ENCODE data around the gene CPOX.
"Not testable (repeated sequence)": the region's sequence is repeated elsewhere in the genome, so short reads cannot be mapped to it uniquely, and the experiment has no call there.

CPOX gene

GRCh38 chr3:98593046-98593936 is at the start of gene CPOX:
Gene CPOX, minus strand, starts transcription at chr3:98593611. Its CDS starts 107 bp downstream, at chr3:98593504.
- peak; percentile 97 for DNase-seq

GRCh38 chr3:98642769-98643168 is 49.4 kb upstream of the CPOX start:
- not testable (repeated sequence) for DNase-seq

- DNase-seq, result not testable (repeated sequence)
Observed at GRCh38 chr3:98641756-98642155, 48.3 kb upstream of the CPOX start.

- DNase-seq, result not testable (repeated sequence)
Observed at GRCh38 chr3:98638515-98638914, 45.1 kb upstream of the CPOX start.

- DNase-seq, result no peak
Observed at GRCh38 chr3:98630416-98630815, 37.0 kb upstream of the CPOX start.

GRCh38 chr3:98628317-98628716 is 34.9 kb upstream of the CPOX start:
- DNase-seq, result no peak

- DNase-seq, result no peak
Observed at GRCh38 chr3:98626151-98626550, 32.7 kb upstream of the CPOX start.

GRCh38 chr3:98623572-98624280 is 30.3 kb upstream of the CPOX start:
- DNase-seq, result no peak

GRCh38 chr3:98617841-98618240 is 24.4 kb upstream of the CPOX start:
- DNase-seq, result no peak

- DNase-seq, result no peak
Observed at GRCh38 chr3:98613616-98614015, 20.2 kb upstream of the CPOX start.

- DNase-seq, result peak; percentile 64
Observed at GRCh38 chr3:98612996-98613517, 19.6 kb upstream of the CPOX start.

GRCh38 chr3:98612587-98612986 is 19.2 kb upstream of the CPOX start:
- DNase-seq, result peak; percentile 53

- no peak for DNase-seq
Observed at GRCh38 chr3:98608029-98608428, 14.6 kb upstream of the CPOX start.

- DNase-seq, result no peak
Observed at GRCh38 chr3:98603580-98603979, 10.2 kb upstream of the CPOX start.

- DNase-seq, result peak; percentile 65
Observed at GRCh38 chr3:98602078-98602678, 8.8 kb upstream of the CPOX start.

- no peak for DNase-seq
Observed at GRCh38 chr3:98601180-98601579, 7.8 kb upstream of the CPOX start.

- DNase-seq, result no peak
Observed at GRCh38 chr3:98600412-98601095, 7.1 kb upstream of the CPOX start.

GRCh38 chr3:98599647-98600411 is 6.4 kb upstream of the CPOX start:
- no peak for DNase-seq

- DNase-seq, result no peak
Observed at GRCh38 chr3:98598492-98598891, 5.1 kb upstream of the CPOX start.

- no peak for DNase-seq
Observed at GRCh38 chr3:98596541-98597500, 3.4 kb upstream of the CPOX start.

- no peak for DNase-seq
Observed at GRCh38 chr3:98596087-98596486, 2.7 kb upstream of the CPOX start.
